ENCODE measurements around the gene CALHM5. TPM values are rescaled to one million over a fixed set of nuclear protein-coding genes. Genes with fewer than 3 reads are reported as not detected.

CALHM5 gene
- total RNA-seq, 4 donors from 2014 or later, result 0.27 to 3.8 (median 0.64) TPM; not detected in 1

GRCh38 chr6:116528133-116528532 lies 16.7 kb downstream of the CALHM5 start:
- H3K4me3 ChIP-seq, result no peak overlapping the region
- no peaks in the 10 kb centered on the region for H3K9me3 ChIP-seq
- no peaks in the 10 kb centered on the region for H3K4me1 ChIP-seq
- intact Hi-C loops (cut with DNase I; ENCODE audit: low total_unique reads), result no loop called here
- 73 to 82% methylated on average over 1 of the region's 1 CpG for WGBS, 2 donors (ENCODE audit: low coverage in 1 of 2)
- peaks cover 6% of the 10 kb centered on the region for H3K27me3 ChIP-seq
- no peak overlapping the region for H3K27ac ChIP-seq
- in situ Hi-C loops (cut with MboI; ENCODE audit: low pct_ligation_motif_present in 1 of 4, low pct_unique_long_range_greater_than_20kb in 1 of 4, low sequenced_read_pairs in 3 of 4), result no loop called here
- no peak for DNase-seq
- H3K36me3 ChIP-seq, result no peaks in the 10 kb centered on the region
- TF ChIP-seq POLR2A (IDR thresholded peaks at IDR 0.05) (no peak), EP300 (IDR thresholded peaks at IDR 0.05; ENCODE audit: low read depth) (no peak), CTCF (IDR thresholded peaks at IDR 0.05) (no peak), POLR2AphosphoS5 (IDR thresholded peaks at IDR 0.05) (no peak)

DNA sequence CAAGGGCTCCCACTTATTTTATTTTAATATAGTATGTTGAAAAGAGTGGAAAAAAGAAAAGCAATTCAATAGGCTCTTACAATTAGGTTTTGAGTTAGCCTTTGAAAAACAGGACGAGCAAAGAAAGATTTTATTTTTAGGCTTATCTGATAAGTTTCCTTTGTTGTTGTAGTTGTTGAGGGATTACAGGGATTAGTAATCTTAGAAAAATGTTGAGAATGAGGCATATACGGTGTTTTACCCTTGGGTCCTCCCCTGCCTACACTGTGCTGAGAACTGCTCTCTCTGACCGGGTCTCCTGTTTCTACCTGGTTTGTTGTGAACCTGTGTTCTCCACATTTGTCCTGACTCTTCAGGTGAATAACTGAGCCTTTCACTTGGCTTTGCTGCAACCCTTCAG lies 17.3 kb downstream of the CALHM5 start:
- H3K4me1 ChIP-seq, result no peaks in the 10 kb centered on the region
- no peak for DNase-seq
- H3K27me3 ChIP-seq, result peaks cover 6% of the 10 kb centered on the region
- H3K9me3 ChIP-seq, result no peaks in the 10 kb centered on the region
- H3K4me3 ChIP-seq, result no peak overlapping the region
- H3K27ac ChIP-seq, result no peak overlapping the region
- in situ Hi-C loops (cut with MboI; ENCODE audit: low pct_ligation_motif_present in 1 of 4, low pct_unique_long_range_greater_than_20kb in 1 of 4, low sequenced_read_pairs in 3 of 4) (no loop called here), intact Hi-C loops (cut with DNase I; ENCODE audit: low total_unique reads) (no loop called here)
- H3K36me3 ChIP-seq, result no peaks in the 10 kb centered on the region
- TF ChIP-seq POLR2A (IDR thresholded peaks at IDR 0.05) (no peak), POLR2AphosphoS5 (IDR thresholded peaks at IDR 0.05) (no peak), CTCF (IDR thresholded peaks at IDR 0.05) (no peak), EP300 (IDR thresholded peaks at IDR 0.05; ENCODE audit: low read depth) (no peak)
- WGBS, 2 donors (ENCODE audit: low coverage in 1 of 2), result 62 to 72% methylated on average over 3 of the region's 3 CpGs

DNA sequence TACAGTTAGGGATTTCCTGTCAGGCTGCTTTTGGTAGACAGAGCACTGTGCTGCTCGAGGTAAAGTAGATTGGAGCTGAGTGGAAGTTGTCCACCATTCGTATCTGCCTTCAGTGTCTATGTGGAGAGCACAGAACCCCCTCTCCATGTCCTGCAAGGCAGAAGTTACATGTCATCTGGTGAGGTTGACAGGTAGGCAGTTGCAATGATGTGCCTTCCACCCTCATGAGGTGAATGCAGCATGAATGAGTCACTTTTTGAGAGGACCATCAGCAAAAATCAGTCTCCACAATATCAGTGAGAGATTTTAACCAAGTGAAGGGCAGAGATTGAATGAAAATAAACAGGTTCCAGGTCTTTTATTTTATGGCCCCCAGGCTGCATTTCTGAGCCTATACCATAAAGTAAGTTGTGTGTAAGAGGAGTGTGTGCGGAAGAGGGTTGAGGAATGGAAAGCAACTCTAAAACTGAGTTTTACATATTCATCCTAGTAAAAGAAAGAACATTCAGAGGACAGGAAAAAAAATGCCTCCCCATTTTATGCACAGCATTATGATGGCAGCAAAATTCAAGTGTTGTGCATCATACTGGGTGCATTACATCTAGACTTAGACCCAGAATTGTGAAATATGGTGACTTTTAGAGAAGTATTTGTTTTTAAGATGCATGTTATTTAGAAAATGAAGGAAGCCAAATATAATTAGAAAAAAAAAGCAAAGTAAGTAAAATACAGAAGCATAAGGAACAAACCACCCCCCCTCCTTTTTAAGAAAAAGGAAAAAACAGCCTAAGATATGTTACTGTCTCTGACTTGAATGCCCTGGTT lies 18.2 kb downstream of the CALHM5 start:
- TF ChIP-seq CTCF (IDR thresholded peaks at IDR 0.05), result no peak
- TF ChIP-seq EP300 (IDR thresholded peaks at IDR 0.05; ENCODE audit: low read depth), result no peak
- TF ChIP-seq POLR2A (IDR thresholded peaks at IDR 0.05), result no peak
- TF ChIP-seq POLR2AphosphoS5 (IDR thresholded peaks at IDR 0.05), result no peak
- no peaks in the 10 kb centered on the region for H3K36me3 ChIP-seq
- H3K27ac ChIP-seq, result no peak overlapping the region
- H3K4me1 ChIP-seq, result no peaks in the 10 kb centered on the region
- no peaks in the 10 kb centered on the region for H3K9me3 ChIP-seq
- intact Hi-C loops (cut with DNase I; ENCODE audit: low total_unique reads), result loop anchor here (10.0 kb wide), 1 partner anchor 245 kb away; no protein-coding TSS in a partner anchor
- WGBS, 2 donors (ENCODE audit: low coverage in 1 of 2), result 88 to 91% methylated on average over 1 to 3 of the region's 3 CpGs
- DNase-seq, result no peak
- peaks cover 6% of the 10 kb centered on the region for H3K27me3 ChIP-seq
- H3K4me3 ChIP-seq, result no peak overlapping the region
- in situ Hi-C loops (cut with MboI; ENCODE audit: low pct_ligation_motif_present in 1 of 4, low pct_unique_long_range_greater_than_20kb in 1 of 4, low sequenced_read_pairs in 3 of 4), result loop anchor here (10.0 kb wide), 4 partner anchors 235 to 265 kb away; partner anchors contain the start of gene TSPYL1 (in 1 of the 4)

GRCh38 chr6:116530436-116530835 lies 19.0 kb downstream of the CALHM5 start:
- Histone ChIP-seq H3K4me3 (no peak overlapping the region), H3K36me3 (no peaks in the 10 kb centered on the region), H3K4me1 (no peaks in the 10 kb centered on the region), H3K27me3 (peaks cover 6% of the 10 kb centered on the region), H3K27ac (no peak overlapping the region), H3K9me3 (no peaks in the 10 kb centered on the region)
- intact Hi-C loops (cut with DNase I; ENCODE audit: low total_unique reads), result loop anchor here (10.0 kb wide), 1 partner anchor 246 kb away; no protein-coding TSS in a partner anchor
- no peak for TF ChIP-seq CTCF (IDR thresholded peaks at IDR 0.05)
- no peak for TF ChIP-seq POLR2A (IDR thresholded peaks at IDR 0.05)
- no peak for TF ChIP-seq POLR2AphosphoS5 (IDR thresholded peaks at IDR 0.05)
- TF ChIP-seq EP300 (IDR thresholded peaks at IDR 0.05; ENCODE audit: low read depth), result no peak
- DNase-seq, result no peak
- WGBS, 2 donors (ENCODE audit: low coverage in 1 of 2), result 42 to 54% methylated on average over 2 of the region's 2 CpGs
- in situ Hi-C loops (cut with MboI; ENCODE audit: low pct_ligation_motif_present in 1 of 4, low pct_unique_long_range_greater_than_20kb in 1 of 4, low sequenced_read_pairs in 3 of 4), result loop anchor here (10.0 kb wide), 4 partner anchors 236 to 266 kb away; partner anchors contain the start of gene TSPYL1 (in 1 of the 4)
